HepG2 (cell line): ENCODE results near the gene CRB1. TPM values are rescaled to one million over a fixed set of nuclear protein-coding genes. Genes with fewer than 3 reads are reported as not detected.

Source experiments
- ATAC-seq: fragments of 200-7000 bp; cut with Tn5 transposase; 3 replicates; pipeline ENCODE4 v1.9.1; 2020; ENCODE audit warnings: mild to moderate bottlenecking, moderate library complexity
- BruUV-seq: library from RNA; stranded (reverse); fragments of 400-500 nt; replicated peaks from 2 replicates; lab custom pipeline; 2021; lab: Mats Ljungman, UMichigan
- CTCF ChIA-PET: fragments of 300-600 bp; formaldehyde crosslinking; extraction: SDS; loops from one replicate; lab custom pipeline; 2021; ENCODE audit warnings: low total read pairs, inconsistent platforms, low intra/inter-chr PET ratio; lab: Yijun Ruan, JAX
- POLR2A ChIA-PET: fragments of 350-600 bp; sonication (Branson Sonifier 250); formaldehyde crosslinking; loops from one replicate; lab custom pipeline; 2020; ENCODE audit warnings: antibody characterized with exemption, inconsistent platforms; lab: Yijun Ruan, JAX
- DNase-seq: peaks from one replicate; pipeline ENCODE4 v3.0.0-alpha.2; 2015; ENCODE audit warnings: low spot score
- FAIRE-seq: peaks from 3 replicates; lab custom pipeline; 2011; peaks lifted over from hg19 to GRCh38; lab: Jason Lieb, UNC
- H2AFZ ChIP-seq: one replicate; pipeline ENCODE4 v1.6.1; 2011; ENCODE audit warnings: low read length, inconsistent platforms
- H3K27ac ChIP-seq: fragments of 300-600 bp; 3 replicates; pipeline ENCODE4 v1.8.0; 2011; ENCODE audit warnings: mixed run types, mild to moderate bottlenecking, mixed read lengths, low read length, inconsistent platforms; ENCODE audit not compliant: insufficient read depth; ENCODE audit errors: extremely low read length
- H3K27me3 ChIP-seq, 2 experiments: fragments of 200-600 bp in 1 of 2; 2 replicates in 1 of 2; 3 replicates in 1 of 2; pipeline versions ENCODE4 v1.6.0 to v1.8.0; 2011; ENCODE audit warnings: low read length in 2 of 2, mild to moderate bottlenecking in 2 of 2, moderate library complexity in 2 of 2, inconsistent platforms in 1 of 2; ENCODE audit not compliant: insufficient read depth in 2 of 2, control insufficient read depth in 1 of 2
- H3K36me3 ChIP-seq, 2 experiments: fragments of 200-600 bp in 1 of 2; replicated peaks in 1 of 2; 2 replicates in 1 of 2; 3 replicates in 1 of 2; pipeline versions ENCODE4 v1.5.1 to v1.8.0; 2011; ENCODE audit warnings: low read length in 2 of 2, inconsistent platforms in 1 of 2; ENCODE audit not compliant: insufficient read depth in 2 of 2, control insufficient read depth in 1 of 2
- H3K4me1 ChIP-seq: 2 replicates; pipeline ENCODE4 v1.5.1; 2012; ENCODE audit warnings: low read length, inconsistent platforms; ENCODE audit not compliant: insufficient read depth
- H3K4me2 ChIP-seq: 2 replicates; pipeline ENCODE4 v1.6.0; 2011; ENCODE audit warnings: low read depth, low read length, inconsistent platforms
- H3K4me3 ChIP-seq, 3 experiments: fragments of 200-600 bp in 1 of 3; sonication (generic), shearing (Covaris generic) in 1 of 3; replicated peaks in 1 of 3; 2 replicates each; pipeline ENCODE4 v1.5.1; 2011 to 2016; ENCODE audit warnings: low read length in 3 of 3, inconsistent platforms in 2 of 3, low read depth in 2 of 3, mild to moderate bottlenecking in 2 of 3, control low read depth in 1 of 3, mixed read lengths in 1 of 3; ENCODE audit not compliant: insufficient read depth in 1 of 3
- H3K79me2 ChIP-seq: one replicate; pipeline ENCODE4 v1.6.1; 2011; ENCODE audit warnings: low read length, inconsistent platforms; ENCODE audit not compliant: insufficient read depth
- H3K9ac ChIP-seq: 2 replicates; pipeline ENCODE4 v1.6.0; 2011; ENCODE audit warnings: mild to moderate bottlenecking, low read depth, low read length, inconsistent platforms; ENCODE audit not compliant: insufficient read depth
- H3K9me3 ChIP-seq: 2 replicates; pipeline ENCODE4 v1.5.1; 2012; ENCODE audit warnings: mild to moderate bottlenecking, low read length
- H4K20me1 ChIP-seq: 2 replicates; pipeline ENCODE4 v1.6.0; 2011; ENCODE audit warnings: inconsistent platforms, mild to moderate bottlenecking, low read length, moderate library complexity; ENCODE audit not compliant: insufficient read depth
- FOXA1 ChIP-seq, 2 experiments: fragments of 450-650 bp in 1 of 2; sonication (generic) in 1 of 2; formaldehyde crosslinking in 1 of 2; IDR thresholded peaks; 2 replicates each; pipeline versions ENCODE4 v1.4.0 to v1.6.1; 2016 to 2020; ENCODE audit warnings: missing genetic modification reagents in 1 of 2
- FOXK1 ChIP-seq: sonication (generic); formaldehyde crosslinking; IDR thresholded peaks from 2 replicates; pipeline ENCODE4 v1.4.0; 2020; ENCODE audit warnings: low read depth, missing genetic modification reagents, borderline replicate concordance
- KLF16 ChIP-seq, 2 experiments: sonication (generic) in 1 of 2; formaldehyde crosslinking in 1 of 2; IDR thresholded peaks; 2 replicates each; pipeline versions ENCODE4 v1.6.1 to v1.8.0; 2016 to 2023; ENCODE audit warnings: missing genetic modification reagents in 2 of 2, missing compliant biosample characterization in 1 of 2
- NR1H2 ChIP-seq: sonication (generic); formaldehyde crosslinking; IDR thresholded peaks from 2 replicates; pipeline ENCODE4 v1.8.1; 2022; ENCODE audit warnings: low read depth, missing genetic modification reagents, borderline replicate concordance
- STAT5B ChIP-seq: sonication (generic); formaldehyde crosslinking; IDR thresholded peaks from 2 replicates; pipeline ENCODE4 v1.4.0; 2020; ENCODE audit warnings: missing genetic modification reagents
- TOPORS ChIP-seq: sonication (generic); formaldehyde crosslinking; IDR thresholded peaks from 2 replicates; pipeline ENCODE4 v1.8.0; 2023; ENCODE audit warnings: mild to moderate bottlenecking, missing genetic modification reagents
- ZKSCAN5 ChIP-seq: sonication (generic); formaldehyde crosslinking; IDR thresholded peaks from 2 replicates; pipeline ENCODE4 v1.5.1; 2020; ENCODE audit warnings: mild to moderate bottlenecking, missing genetic modification reagents
- ZNF691 ChIP-seq: sonication (generic); formaldehyde crosslinking; IDR thresholded peaks from 2 replicates; pipeline ENCODE4 v1.4.0; 2020; ENCODE audit warnings: missing genetic modification reagents, low read depth, mild to moderate bottlenecking, borderline replicate concordance
- WGBS: methylation state at CpG from one replicate; pipeline ENCODE4 v1.1.6; 2017; ENCODE audit warnings: low lambda C conversion rate; 5-methylcytosine and 5-hydroxymethylcytosine counted together
- in situ Hi-C: cut with HindIII; loops from 2 replicates; pipeline ENCODE4 v1.10.0; 2017; ENCODE audit warnings: low pct_unique_long_range_greater_than_20kb; ENCODE audit not compliant: extremely low pct_ligation_motif_present
- intact Hi-C: fragments of 100-400 bp; cut with micrococcal nuclease; formaldehyde crosslinking; loops from one replicate; pipeline ENCODE4 v1.10.0; 2022; ENCODE audit not compliant: unreplicated experiment
- polyA plus RNA-seq, 8 experiments: library from polyadenylated mRNA; depleted of rRNA in 3 of 8; stranded (reverse) in 7 of 8; unstranded in 1 of 8; fragments of >200 nt; fragmentation: Illumina TruSeq in 4 of 8; extraction: Trizol in 4 of 8; gene quantifications; 2 replicates each; pipeline versions ENCODE4 v1.2.1 to v1.2.3, GENCODE V29; 2011 to 2016; ENCODE audit warnings: low read depth in 4 of 8, missing spikeins in 1 of 8, mixed read lengths in 1 of 8; ENCODE audit not compliant: insufficient read depth in 1 of 8
- total RNA-seq, 5 experiments: library from RNA; depleted of rRNA; stranded (reverse); fragments of >200 nt; fragmentation: Illumina TruSeq; extraction: Trizol; gene quantifications; 2 replicates each; pipeline ENCODE4 v1.2.3, GENCODE V29; 2016; ENCODE audit warnings: low read depth in 1 of 5

CRB1 gene
- total and polyA plus RNA-seq, 2 of the 13 experiments (the other 11 are each of a cell fraction or from before 2014, with no cell fraction given), result 0.01 TPM; not detected in 1

GRCh38 chr1:197510691-197511378 is 242.8 kb downstream of the CRB1 start:
- no peaks in the 10 kb centered on the region for H3K9me3 ChIP-seq
- no peak for DNase-seq
- H3K4me3 ChIP-seq, result no peak overlapping the region
- no peak overlapping the region for H2AFZ ChIP-seq
- intact Hi-C loops (no loop called here), in situ Hi-C loops (loop anchor here (25.0 kb wide), 1 partner anchor 951 kb away; no protein-coding TSS in a partner anchor)
- no peaks in the 10 kb centered on the region for H4K20me1 ChIP-seq
- no peaks in the 10 kb centered on the region for H3K79me2 ChIP-seq
- H3K36me3 ChIP-seq, result no peaks in the 10 kb centered on the region
- TF ChIP-seq NR1H2 (no peak), KLF16 (CRISPR knock-in tag; IDR thresholded peaks at IDR 0.05) (no peak)
- no TSS peak for BruUV-seq
- H3K27me3 ChIP-seq, result no peaks in the 10 kb centered on the region
- 87% methylated on average over 4 of the region's 4 CpGs for WGBS
- H3K4me2 ChIP-seq, result no peak overlapping the region
- ATAC-seq, result no peak
- H3K4me1 ChIP-seq, result no peaks in the 10 kb centered on the region
- no peak for FAIRE-seq
- no peak overlapping the region for H3K9ac ChIP-seq
- ChIA-PET POLR2A (no interaction called here), CTCF (no interaction called here)
- H3K27ac ChIP-seq, result no peak overlapping the region

DNA sequence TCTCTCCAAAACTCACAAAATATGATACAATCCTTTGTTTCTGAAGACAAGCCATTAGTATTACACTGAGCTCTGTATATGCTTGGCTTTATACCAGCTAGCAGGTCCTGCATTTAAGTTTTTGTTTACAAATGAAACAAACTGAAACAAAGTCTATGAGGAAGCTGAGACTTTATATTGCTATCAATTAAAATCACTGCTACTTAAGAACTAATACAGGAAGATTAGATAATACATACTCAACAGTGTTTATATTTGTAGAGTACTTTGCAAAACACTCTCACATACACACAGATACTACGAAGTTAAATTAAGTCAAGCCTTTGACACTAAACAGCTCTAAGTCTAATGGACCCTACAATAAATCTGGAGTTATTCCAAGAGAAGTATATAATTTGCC is 247.4 kb downstream of the CRB1 start:
- H3K27ac ChIP-seq, result no peak overlapping the region
- no peaks in the 10 kb centered on the region for H3K79me2 ChIP-seq
- no peak overlapping the region for H3K4me2 ChIP-seq
- no peaks in the 10 kb centered on the region for H3K4me1 ChIP-seq
- H2AFZ ChIP-seq, result no peak overlapping the region
- no peak overlapping the region for H3K4me3 ChIP-seq
- H3K9me3 ChIP-seq, result no peaks in the 10 kb centered on the region
- CTCF ChIA-PET, result no interaction called here
- whole genome bisulfite sequencing, result 88% methylated on average over 1 of the region's 1 CpG
- no peaks in the 10 kb centered on the region for H3K36me3 ChIP-seq
- TF ChIP-seq ZKSCAN5 (no peak), STAT5B (CRISPR knock-in tag) (no peak), FOXK1 (no peak), ZNF691 (CRISPR knock-in tag) (no peak), TOPORS (CRISPR knock-in tag) (no peak), FOXA1 (IDR thresholded peaks at IDR 0.05) (no peak), FOXA1 (CRISPR knock-in tag; IDR thresholded peaks at IDR 0.05) (no peak)
- BruUV-seq, result no TSS peak
- FAIRE-seq, result no peak
- no peaks in the 10 kb centered on the region for H3K27me3 ChIP-seq
- DNase-seq, result no peak
- H4K20me1 ChIP-seq, result no peaks in the 10 kb centered on the region
- intact Hi-C loops (no loop called here), in situ Hi-C loops (loop anchor here (25.0 kb wide), 1 partner anchor 947 kb away; no protein-coding TSS in a partner anchor)
- no peak for ATAC-seq
- H3K9ac ChIP-seq, result no peak overlapping the region
- POLR2A ChIA-PET, result no interaction called here
